ENCODE data around the gene PYCR2. TPM values are rescaled to one million over a fixed set of nuclear protein-coding genes. Genes with fewer than 3 reads are reported as not detected.
A peak's percentile ranks its signal among the peaks of the same experiment; 100 is the strongest.

Gene PYCR2
- polyA plus RNA-seq, 2 of the 4 experiments (the other 2 are of a cell fraction) = 45.4 to 50.5 TPM

GRCh38 chr1:225881081-225881958 is 42.7 kb downstream of the PYCR2 start (continued):
- TF ChIP-seq HMGXB4 (CRISPR knock-in tag; IDR thresholded peaks at IDR 0.05; ENCODE audit: borderline replicate concordance) (no peak), RNF2 (IDR thresholded peaks at IDR 0.05; ENCODE audit: borderline replicate concordance, low read depth) (no peak)

GRCh38 chr1:225880636-225881035 is 43.4 kb downstream of the PYCR2 start:
- DNase-seq (ENCODE audit: low read depth in 1 of 2, low spot score in 1 of 2) (no peak), ATAC-seq (no peak), FAIRE-seq (no peak)
- peak overlapping the region; percentile 98; the same call in 1 of the 3 replicates for H3K4me2 ChIP-seq
- no peak overlapping the region for H3K4me3 ChIP-seq
- H3K4me1 ChIP-seq = peaks cover 26% of the 10 kb centered on the region
- H3K9me3 ChIP-seq = no peaks in the 10 kb centered on the region
- POLR2A ChIA-PET = interaction anchor here (3.4 kb wide), 1 partner anchor 103 kb away, joined by 27 read pairs; the partner anchor contains the start of gene SRP9
- 86% methylated on average over 5 of the region's 5 CpGs for WGBS (ENCODE audit: missing lambda C conversion rate)
- TF ChIP-seq RFX5 (IDR thresholded peaks at IDR 0.05) (no peak), KDM5A (IDR thresholded peaks at IDR 0.05) (no peak), CEBPB (IDR thresholded peaks at IDR 0.05) (no peak), HOXB5 (CRISPR knock-in tag; IDR thresholded peaks at IDR 0.05) (no peak), CBX2 (IDR thresholded peaks at IDR 0.05; ENCODE audit: borderline replicate concordance, low read depth) (no peak), EHF (CRISPR knock-in tag; IDR thresholded peaks at IDR 0.05) (no peak), ELK1 (IDR thresholded peaks at IDR 0.05; ENCODE audit: low read depth, low read length) (no peak)
- CTCF ChIA-PET = interaction anchor here (1.1 to 19.4 kb wide), 9 partner anchors 10 to 406 kb away, joined by 3 to 207 read pairs (median 3); no protein-coding TSS in a partner anchor
- peak overlapping the region in 1 of 2 experiments; percentile 95; a peak in 1 of 6 replicates for H3K27ac ChIP-seq

GRCh38 chr1:225880222-225880588 is 43.8 kb downstream of the PYCR2 start:
- peaks cover 29% of the 10 kb centered on the region for H3K4me1 ChIP-seq

More at GRCh38 chr1:225880222-225880588, 43.8 kb downstream of the PYCR2 start:
- FAIRE-seq (no peak), ATAC-seq (no peak), DNase-seq (ENCODE audit: low read depth in 1 of 2, low spot score in 1 of 2) (no peak)
- TF ChIP-seq E2F6 (IDR thresholded peaks at IDR 0.05; ENCODE audit: borderline replicate concordance, low read depth) = no peak
- TF ChIP-seq CTCF (IDR thresholded peaks at IDR 0.05) = no peak
- TF ChIP-seq TFCP2L1 (CRISPR knock-in tag; IDR thresholded peaks at IDR 0.05) = no peak
- TF ChIP-seq HES2 (IDR thresholded peaks at IDR 0.05) = no peak
- TF ChIP-seq MYC (IDR thresholded peaks at IDR 0.05; ENCODE audit: borderline replicate concordance, low read length) = no peak
- no peak for TF ChIP-seq PBX3 (IDR thresholded peaks at IDR 0.05)
- Histone ChIP-seq H3K4me3 (no peak overlapping the region), H3K9me3 (no peaks in the 10 kb centered on the region), H3K27ac (no peak overlapping the region), H3K4me2 (no peak overlapping the region)
- ChIA-PET CTCF (interaction anchor here (1.1 to 19.4 kb wide), 8 partner anchors 10 to 405 kb away, joined by 3 to 207 read pairs (median 5); no protein-coding TSS in a partner anchor), POLR2A (no interaction called here)
- WGBS (ENCODE audit: missing lambda C conversion rate) = 95% methylated on average over 2 of the region's 2 CpGs

Measured in A549 (cell line).